Central memory CD8-positive, alpha-beta T cell (primary cell): ENCODE measurements around the gene KLHL7.

Source experiments
- ATAC-seq: fragments of 150-1000 bp; cut with Tn5 transposase; replicated peaks from 2 replicates; pipeline ENCODE4 v1.10.0; 2022; ENCODE audit warnings: mild to moderate bottlenecking, moderate FRiP score, moderate number of reproducible peaks; ENCODE audit not compliant: poor library complexity, severe bottlenecking; ENCODE audit errors: extremely low read depth
- DNase-seq, 2 donors: peaks; one replicate each; pipeline ENCODE4 v3.0.0; 2021; ENCODE audit warnings: low spot score in 2 of 2
- H3K27ac Mint-ChIP-seq: one replicate; pipeline ENCODE4 v1.8.0; 2022; ENCODE audit warnings: low read depth, mild to moderate bottlenecking, moderate library complexity, mixed read lengths
- H3K27me3 Mint-ChIP-seq: one replicate; pipeline ENCODE4 v1.8.0; 2022; ENCODE audit warnings: mixed read lengths
- H3K36me3 Mint-ChIP-seq: one replicate; pipeline ENCODE4 v1.8.0; 2022; ENCODE audit warnings: mild to moderate bottlenecking, moderate library complexity, mixed read lengths; ENCODE audit not compliant: insufficient read depth
- H3K4me1 Mint-ChIP-seq: one replicate; pipeline ENCODE4 v1.8.0; 2022; ENCODE audit warnings: mixed read lengths
- H3K4me3 Mint-ChIP-seq: one replicate; pipeline ENCODE4 v1.8.0; 2022; ENCODE audit warnings: mild to moderate bottlenecking, moderate library complexity, mixed read lengths
- H3K9me3 Mint-ChIP-seq: one replicate; pipeline ENCODE4 v1.8.0; 2022; ENCODE audit warnings: mixed read lengths

KLHL7 gene, protein sequence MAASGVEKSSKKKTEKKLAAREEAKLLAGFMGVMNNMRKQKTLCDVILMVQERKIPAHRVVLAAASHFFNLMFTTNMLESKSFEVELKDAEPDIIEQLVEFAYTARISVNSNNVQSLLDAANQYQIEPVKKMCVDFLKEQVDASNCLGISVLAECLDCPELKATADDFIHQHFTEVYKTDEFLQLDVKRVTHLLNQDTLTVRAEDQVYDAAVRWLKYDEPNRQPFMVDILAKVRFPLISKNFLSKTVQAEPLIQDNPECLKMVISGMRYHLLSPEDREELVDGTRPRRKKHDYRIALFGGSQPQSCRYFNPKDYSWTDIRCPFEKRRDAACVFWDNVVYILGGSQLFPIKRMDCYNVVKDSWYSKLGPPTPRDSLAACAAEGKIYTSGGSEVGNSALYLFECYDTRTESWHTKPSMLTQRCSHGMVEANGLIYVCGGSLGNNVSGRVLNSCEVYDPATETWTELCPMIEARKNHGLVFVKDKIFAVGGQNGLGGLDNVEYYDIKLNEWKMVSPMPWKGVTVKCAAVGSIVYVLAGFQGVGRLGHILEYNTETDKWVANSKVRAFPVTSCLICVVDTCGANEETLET

DNA sequence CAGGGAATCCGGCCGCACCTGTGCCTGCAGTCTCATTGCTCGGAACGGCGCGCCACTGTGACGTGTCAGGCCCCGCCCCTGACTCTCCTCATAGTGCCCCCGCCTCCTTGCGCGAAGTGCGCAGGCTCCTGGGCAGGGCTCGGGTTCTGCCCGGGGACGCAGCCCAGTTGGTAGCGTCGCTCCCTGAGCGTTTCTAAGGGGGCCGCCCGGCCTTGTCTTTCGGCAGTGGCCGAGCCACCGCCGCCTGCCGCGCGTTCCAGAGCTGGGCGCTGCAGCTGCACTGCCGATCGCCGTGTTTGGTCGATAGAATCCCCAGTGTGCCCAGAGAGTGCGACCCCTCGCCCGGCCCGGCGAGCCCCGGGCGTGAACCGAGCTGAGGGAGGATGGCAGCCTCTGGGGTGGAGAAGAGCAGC, at the start of gene KLHL7:
Gene KLHL7, plus strand, starts transcription at position 142 of the 413 bp plus-strand sequence. Its CDS starts 242 bp downstream, at position 384.
- H3K9me3 Mint-ChIP-seq, result no peaks in the 10 kb centered on the region
- H3K4me1 Mint-ChIP-seq, result peaks cover 51% of the 10 kb centered on the region
- H3K27me3 Mint-ChIP-seq, result no peaks in the 10 kb centered on the region
- H3K4me3 Mint-ChIP-seq, result peak within 1 kb of the TSS; percentile 94
- H3K27ac Mint-ChIP-seq, result peak within 1 kb of the TSS; percentile 90
- H3K36me3 Mint-ChIP-seq, result peaks cover 12% of the 10 kb centered on the region
- ATAC-seq, result peak; percentile 93
- peak; percentile 93 to 95 for DNase-seq

- Mint-ChIP-seq H3K36me3 (no peaks in the 10 kb centered on the region), H3K4me3 (no peak overlapping the region), H3K27me3 (no peaks in the 10 kb centered on the region), H3K9me3 (no peaks in the 10 kb centered on the region), H3K4me1 (no peaks in the 10 kb centered on the region), H3K27ac (no peak overlapping the region)
- no peak for ATAC-seq
- no peak for DNase-seq
Observed at GRCh38 chr7:23058408-23059096, 47.0 kb upstream of the KLHL7 start.

GRCh38 chr7:23061327-23061726, 44.3 kb upstream of the KLHL7 start:
- Mint-ChIP-seq H3K27me3 (no peaks in the 10 kb centered on the region), H3K4me1 (no peaks in the 10 kb centered on the region), H3K36me3 (no peaks in the 10 kb centered on the region), H3K27ac (no peak overlapping the region), H3K9me3 (no peaks in the 10 kb centered on the region), H3K4me3 (no peak overlapping the region)
- no peak for ATAC-seq
- no peak for DNase-seq

DNA sequence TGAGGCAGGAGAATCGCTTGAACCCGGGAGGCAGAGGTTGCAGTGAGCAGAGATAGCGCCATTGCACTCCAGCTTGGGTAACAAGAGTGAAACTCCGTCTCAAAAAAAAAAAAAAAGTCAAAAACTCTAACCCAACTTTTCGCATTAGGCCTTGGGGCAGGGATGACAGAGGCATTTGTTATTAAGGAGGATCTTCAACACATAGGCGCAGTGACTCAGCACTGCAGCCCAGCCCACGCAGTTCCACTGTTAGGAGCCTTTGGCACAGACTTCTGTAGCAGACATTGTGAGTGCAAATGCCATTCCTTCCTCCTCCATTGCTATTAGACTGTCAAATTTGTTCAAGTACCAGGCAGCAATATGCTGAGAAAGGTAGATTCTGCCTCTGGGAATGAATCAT, 43.1 kb upstream of the KLHL7 start:
- no peak for ATAC-seq
- DNase-seq, result no peak
- no peaks in the 10 kb centered on the region for H3K36me3 Mint-ChIP-seq
- H3K4me1 Mint-ChIP-seq, result no peaks in the 10 kb centered on the region
- H3K27ac Mint-ChIP-seq, result no peak overlapping the region
- no peak overlapping the region for H3K4me3 Mint-ChIP-seq
- peaks cover 6% of the 10 kb centered on the region for H3K27me3 Mint-ChIP-seq
- no peaks in the 10 kb centered on the region for H3K9me3 Mint-ChIP-seq

DNA sequence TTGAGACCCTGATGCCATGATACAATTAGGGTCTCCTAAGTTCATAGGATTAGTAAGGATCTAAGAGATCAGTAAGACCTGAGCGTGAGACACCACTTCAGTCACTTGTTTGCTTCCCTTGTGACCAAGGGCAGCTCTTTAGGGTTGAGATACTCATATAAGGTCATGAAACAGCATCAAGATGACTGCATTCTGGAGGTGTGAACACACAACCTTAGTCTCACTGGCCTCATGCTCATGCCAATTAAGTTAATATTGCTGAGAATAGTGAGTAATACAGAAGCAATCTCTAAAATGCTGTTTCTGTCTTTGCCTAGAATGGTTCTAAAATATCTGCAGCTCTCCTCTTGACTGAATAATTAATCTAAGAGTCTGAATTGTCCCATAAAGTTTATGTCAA, 39.6 kb upstream of the KLHL7 start:
- no peaks in the 10 kb centered on the region for H3K4me1 Mint-ChIP-seq
- H3K27me3 Mint-ChIP-seq, result peaks cover 10% of the 10 kb centered on the region
- no peak overlapping the region for H3K27ac Mint-ChIP-seq
- no peaks in the 10 kb centered on the region for H3K9me3 Mint-ChIP-seq
- DNase-seq (no peak), ATAC-seq (no peak)
- H3K36me3 Mint-ChIP-seq, result no peaks in the 10 kb centered on the region
- no peak overlapping the region for H3K4me3 Mint-ChIP-seq

DNA sequence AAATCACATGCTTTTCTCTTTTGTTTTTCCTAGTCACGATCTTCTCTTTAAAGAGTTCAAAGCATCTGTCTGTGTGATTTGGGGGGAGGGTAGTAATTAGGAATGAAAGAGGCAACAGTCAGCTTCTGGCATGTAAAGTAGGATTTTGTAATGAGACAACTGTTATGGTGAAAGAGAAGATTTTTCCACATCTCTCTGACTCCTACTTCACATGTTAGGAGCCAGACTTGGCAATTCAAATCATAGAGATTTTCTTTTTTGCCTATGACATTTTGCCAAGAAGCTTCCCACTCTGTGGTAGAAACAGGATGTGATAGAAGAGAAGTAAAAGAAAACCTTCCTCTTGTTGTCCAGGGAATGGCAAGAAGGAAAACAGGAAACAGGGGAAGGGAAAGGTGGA, 38.3 kb upstream of the KLHL7 start:
- Mint-ChIP-seq H3K4me3 (no peak overlapping the region), H3K36me3 (no peaks in the 10 kb centered on the region), H3K27me3 (peaks cover 10% of the 10 kb centered on the region), H3K9me3 (no peaks in the 10 kb centered on the region), H3K4me1 (no peaks in the 10 kb centered on the region), H3K27ac (no peak overlapping the region)
- ATAC-seq (no peak), DNase-seq (no peak)

- Mint-ChIP-seq H3K27ac (no peak overlapping the region), H3K27me3 (peaks cover 22% of the 10 kb centered on the region), H3K36me3 (no peaks in the 10 kb centered on the region), H3K4me3 (no peak overlapping the region), H3K4me1 (no peaks in the 10 kb centered on the region), H3K9me3 (no peaks in the 10 kb centered on the region)
- ATAC-seq (no peak), DNase-seq (no peak)
Observed at GRCh38 chr7:23072048-23072447, 33.5 kb upstream of the KLHL7 start.

GRCh38 chr7:23072922-23073321, 32.7 kb upstream of the KLHL7 start:
- Mint-ChIP-seq H3K36me3 (no peaks in the 10 kb centered on the region), H3K4me1 (no peaks in the 10 kb centered on the region), H3K9me3 (no peaks in the 10 kb centered on the region), H3K27me3 (peaks cover 22% of the 10 kb centered on the region), H3K27ac (no peak overlapping the region), H3K4me3 (no peak overlapping the region)
- no peak for DNase-seq
- no peak for ATAC-seq

- Mint-ChIP-seq H3K36me3 (no peaks in the 10 kb centered on the region), H3K9me3 (no peaks in the 10 kb centered on the region), H3K4me1 (no peaks in the 10 kb centered on the region), H3K27ac (no peak overlapping the region), H3K4me3 (no peak overlapping the region), H3K27me3 (peaks cover 22% of the 10 kb centered on the region)
- no peak for DNase-seq
- no peak for ATAC-seq
Observed at GRCh38 chr7:23074443-23075261, 30.9 kb upstream of the KLHL7 start.

- H3K9me3 Mint-ChIP-seq, result no peaks in the 10 kb centered on the region
- no peak for ATAC-seq
- H3K27me3 Mint-ChIP-seq, result peaks cover 31% of the 10 kb centered on the region
- H3K4me1 Mint-ChIP-seq, result no peaks in the 10 kb centered on the region
- H3K4me3 Mint-ChIP-seq, result no peak overlapping the region
- no peaks in the 10 kb centered on the region for H3K36me3 Mint-ChIP-seq
- DNase-seq, result no peak
- H3K27ac Mint-ChIP-seq, result no peak overlapping the region
Observed at GRCh38 chr7:23075571-23075970, 30.0 kb upstream of the KLHL7 start.

DNA sequence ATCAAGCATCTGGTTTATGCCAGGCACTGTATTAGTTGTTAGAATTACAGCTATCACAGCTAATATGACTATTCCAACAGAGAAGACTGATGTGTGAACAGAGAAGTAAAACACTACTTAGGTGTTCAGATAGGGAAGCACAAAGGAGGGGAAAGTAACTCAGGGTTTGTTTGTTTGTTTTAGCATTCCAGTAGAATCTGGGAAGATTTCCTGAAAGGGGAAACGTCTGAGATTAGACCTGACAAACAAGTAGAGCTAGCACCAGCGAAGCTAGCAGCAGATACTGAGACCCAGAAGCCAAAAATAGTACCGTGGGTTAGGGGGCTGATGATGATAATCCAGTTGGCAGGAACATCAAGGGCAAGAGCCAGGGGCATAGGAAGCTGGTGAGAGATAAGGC, 28.8 kb upstream of the KLHL7 start:
- H3K27ac Mint-ChIP-seq, result no peak overlapping the region
- H3K4me3 Mint-ChIP-seq, result no peak overlapping the region
- H3K27me3 Mint-ChIP-seq, result peaks cover 37% of the 10 kb centered on the region
- H3K4me1 Mint-ChIP-seq, result no peaks in the 10 kb centered on the region
- no peaks in the 10 kb centered on the region for H3K36me3 Mint-ChIP-seq
- ATAC-seq (no peak), DNase-seq (no peak)
- no peaks in the 10 kb centered on the region for H3K9me3 Mint-ChIP-seq

DNA sequence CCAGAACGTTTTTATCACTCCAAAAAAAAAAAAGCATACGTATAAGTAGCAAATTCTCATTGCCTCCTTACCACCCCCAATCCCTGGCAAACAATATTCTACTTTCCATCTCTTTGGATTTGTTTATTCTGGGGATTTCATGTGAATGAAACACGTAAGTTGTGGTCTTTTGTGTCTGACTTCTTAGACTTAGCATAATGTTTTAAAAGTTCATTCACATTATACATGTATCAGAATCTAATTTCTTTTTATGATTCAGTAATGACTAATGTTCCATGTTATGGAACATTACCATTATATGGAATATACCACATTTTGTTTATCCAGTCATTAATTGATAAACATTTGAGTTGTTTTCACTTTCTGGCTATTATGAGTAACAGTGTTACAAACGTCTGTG, 12.5 kb upstream of the KLHL7 start:
- Mint-ChIP-seq H3K4me1 (no peaks in the 10 kb centered on the region), H3K27ac (no peak overlapping the region), H3K27me3 (peaks cover 27% of the 10 kb centered on the region), H3K4me3 (no peak overlapping the region), H3K36me3 (peaks cover 2% of the 10 kb centered on the region), H3K9me3 (no peaks in the 10 kb centered on the region)
- no peak for ATAC-seq
- DNase-seq, result no peak
